ENCODE data around the gene ZNF609. TPM values are rescaled to one million over a fixed set of nuclear protein-coding genes. Genes with fewer than 3 reads are reported as not detected.

Gene ZNF609
- total RNA-seq, 1 donor from 2014 or later = 28.6 TPM

GRCh38 chr15:64581408-64581761, 121.0 kb downstream of the ZNF609 start:
- DNase-seq (no peak), ATAC-seq (ENCODE audit: low read depth) (no peak)
- ChIA-PET CTCF (no interaction called here), POLR2A (no interaction called here)
- Mint-ChIP-seq H3K27me3 (no peaks in the 10 kb centered on the region), H3K9me3 (peaks cover 2% of the 10 kb centered on the region), H3K36me3 (ENCODE audit: low read depth) (peaks cover 10% of the 10 kb centered on the region), H3K4me3 (no peak overlapping the region), H3K4me1 (peaks cover 5% of the 10 kb centered on the region), H3K27ac (no peak overlapping the region)
- intact Hi-C loops (cut with micrococcal nuclease) = no loop called here
- no peak for TF ChIP-seq CTCF (IDR thresholded peaks at IDR 0.05)

GRCh38 chr15:64582202-64582601, 121.8 kb downstream of the ZNF609 start:
- DNase-seq (no peak), ATAC-seq (ENCODE audit: low read depth) (no peak)
- H3K27ac Mint-ChIP-seq = no peak overlapping the region
- no peak overlapping the region for H3K4me3 Mint-ChIP-seq
- ChIA-PET POLR2A (interaction anchor here (0.6 kb wide), 1 partner anchor 179 kb away, joined by 4 read pairs; no protein-coding TSS in a partner anchor), CTCF (no interaction called here)
- H3K9me3 Mint-ChIP-seq = peaks cover 2% of the 10 kb centered on the region
- no peaks in the 10 kb centered on the region for H3K27me3 Mint-ChIP-seq
- peaks cover 10% of the 10 kb centered on the region for H3K4me1 Mint-ChIP-seq
- peaks cover 10% of the 10 kb centered on the region for H3K36me3 Mint-ChIP-seq (ENCODE audit: low read depth)
- intact Hi-C loops (cut with micrococcal nuclease) = no loop called here
- no peak for TF ChIP-seq CTCF (IDR thresholded peaks at IDR 0.05)

DNA sequence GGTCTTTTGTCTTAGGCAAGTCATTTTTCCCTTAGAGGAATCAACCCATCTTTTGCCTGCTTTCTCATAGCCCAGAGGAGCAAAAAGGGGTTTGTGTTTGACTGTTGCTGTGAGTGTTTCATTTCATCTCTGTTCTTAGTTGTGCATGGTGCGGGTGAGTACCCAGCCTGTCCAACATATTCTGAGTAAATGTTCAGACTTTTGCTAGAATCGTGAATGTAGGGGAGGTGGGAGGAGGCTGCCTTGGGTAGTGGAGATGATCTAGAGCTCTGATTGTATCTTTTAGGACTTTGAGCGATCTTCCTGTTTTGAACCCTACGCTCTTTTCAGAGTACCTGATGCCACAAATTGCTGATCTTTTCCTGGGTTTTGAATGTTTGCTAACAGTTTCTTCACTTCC, 123.1 kb downstream of the ZNF609 start:
- Mint-ChIP-seq H3K9me3 (peaks cover 2% of the 10 kb centered on the region), H3K27me3 (no peaks in the 10 kb centered on the region), H3K4me3 (no peak overlapping the region), H3K27ac (no peak overlapping the region), H3K4me1 (peaks cover 15% of the 10 kb centered on the region), H3K36me3 (ENCODE audit: low read depth) (peaks cover 10% of the 10 kb centered on the region)
- DNase-seq = no peak
- TF ChIP-seq CTCF (IDR thresholded peaks at IDR 0.05) = no peak
- POLR2A ChIA-PET = no interaction called here
- no peak for ATAC-seq (ENCODE audit: low read depth)
- CTCF ChIA-PET = no interaction called here
- intact Hi-C loops (cut with micrococcal nuclease) = no loop called here

- Mint-ChIP-seq H3K36me3 (ENCODE audit: low read depth) (peaks cover 10% of the 10 kb centered on the region), H3K4me3 (no peak overlapping the region), H3K27me3 (no peaks in the 10 kb centered on the region), H3K9me3 (peaks cover 2% of the 10 kb centered on the region), H3K27ac (no peak overlapping the region), H3K4me1 (peaks cover 15% of the 10 kb centered on the region)
- POLR2A ChIA-PET = no interaction called here
- DNase-seq = no peak
- intact Hi-C loops (cut with micrococcal nuclease) = no loop called here
- CTCF ChIA-PET = no interaction called here
- TF ChIP-seq CTCF (IDR thresholded peaks at IDR 0.05) = no peak
- ATAC-seq (ENCODE audit: low read depth) = no peak
Observed at GRCh38 chr15:64583983-64584382, 123.6 kb downstream of the ZNF609 start.

- no peaks in the 10 kb centered on the region for H3K9me3 Mint-ChIP-seq
- H3K4me1 Mint-ChIP-seq = peaks cover 20% of the 10 kb centered on the region
- POLR2A ChIA-PET = interaction anchor here (0.7 to 1.0 kb wide), 2 partner anchors 12 to 744 kb away, joined by 3 to 16 read pairs; no protein-coding TSS in a partner anchor
- H3K27ac Mint-ChIP-seq = no peak overlapping the region
- H3K36me3 Mint-ChIP-seq (ENCODE audit: low read depth) = peaks cover 7% of the 10 kb centered on the region
- no peak for DNase-seq
- no peaks in the 10 kb centered on the region for H3K27me3 Mint-ChIP-seq
- TF ChIP-seq CTCF (IDR thresholded peaks at IDR 0.05) = no peak
- intact Hi-C loops (cut with micrococcal nuclease) = no loop called here
- no peak for ATAC-seq (ENCODE audit: low read depth)
- no peak overlapping the region for H3K4me3 Mint-ChIP-seq
- CTCF ChIA-PET = no interaction called here
Observed at GRCh38 chr15:64586259-64586870, 126.0 kb downstream of the ZNF609 start.
